Activated B cell treated with CpG ODN at 0.5 μM for 24 hours (primary cell): Measurements from ENCODE around the gene ZNF273. TPM values are rescaled to one million over a fixed set of nuclear protein-coding genes. Genes with fewer than 3 reads are reported as not detected.
A peak's percentile ranks its signal among the peaks of the same experiment; 100 is the strongest.
"Not testable (repeated sequence)": the region's sequence is repeated elsewhere in the genome, so short reads cannot be mapped to it uniquely, and the experiment has no call there.

Experiments used
- ATAC-seq: fragments of 200-7000 bp; cut with Tn5 transposase; one replicate; pipeline ENCODE4 v1.10.0; 2021; ENCODE audit warnings: low read depth, mild to moderate bottlenecking, moderate library complexity
- CTCF ChIA-PET: fragments of 350-600 bp; sonication (Branson Sonifier 250); formaldehyde crosslinking; loops from one replicate; lab custom pipeline; 2021; ENCODE audit warnings: antibody characterized with exemption; lab: Charles Lee
- POLR2A ChIA-PET: fragments of 350-600 bp; sonication (Branson Sonifier 250); formaldehyde crosslinking; loops from one replicate; lab custom pipeline; 2021; ENCODE audit warnings: antibody characterized with exemption; lab: Charles Lee
- DNase-seq: peaks from one replicate; pipeline ENCODE4 v3.0.0; 2022
- H3K27ac Mint-ChIP-seq: one replicate; pipeline ENCODE4 v1.8.0; 2020; ENCODE audit warnings: mixed read lengths
- H3K27me3 Mint-ChIP-seq: one replicate; pipeline ENCODE4 v1.8.0; 2021; ENCODE audit warnings: mixed read lengths
- H3K36me3 Mint-ChIP-seq: one replicate; pipeline ENCODE4 v1.8.0; 2021; ENCODE audit warnings: low read depth, mixed read lengths
- H3K4me1 Mint-ChIP-seq: one replicate; pipeline ENCODE4 v1.8.0; 2021; ENCODE audit warnings: mixed read lengths
- H3K4me3 Mint-ChIP-seq: one replicate; pipeline ENCODE4 v1.8.0; 2020; ENCODE audit warnings: mild to moderate bottlenecking, mixed read lengths
- H3K9me3 Mint-ChIP-seq: one replicate; pipeline ENCODE4 v1.8.0; 2020; ENCODE audit warnings: mixed read lengths
- CTCF ChIP-seq: fragments of 200-600 bp; IDR thresholded peaks from one replicate; pipeline ENCODE4 v1.8.0; 2022; ENCODE audit warnings: antibody characterized with exemption, mild to moderate bottlenecking
- intact Hi-C: fragments of 100-400 bp; cut with micrococcal nuclease; formaldehyde crosslinking; loops from one replicate; pipeline ENCODE4 v1.15.1; 2024
- total RNA-seq: library from RNA; stranded (reverse); gene quantifications from 2 replicates; pipeline ENCODE4 v1.2.3, GENCODE V29; 2022

Gene ZNF273
- total RNA-seq, 1 donor from 2014 or later, result 12.3 TPM

GRCh38 chr7:64947252-64948000 lies 44.4 kb downstream of the ZNF273 start:
- DNase-seq (no peak), ATAC-seq (no peak)
- POLR2A ChIA-PET, result no interaction called here
- Mint-ChIP-seq H3K4me1 (peaks cover 3% of the 10 kb centered on the region), H3K36me3 (no peaks in the 10 kb centered on the region), H3K27ac (no peak overlapping the region), H3K9me3 (no peaks in the 10 kb centered on the region), H3K27me3 (peaks cover 44% of the 10 kb centered on the region), H3K4me3 (no peak overlapping the region)
- CTCF ChIA-PET, result interaction anchor here (1.1 to 1.5 kb wide), 2 partner anchors 360 to 362 kb away, joined by 4 to 8 read pairs; no protein-coding TSS in a partner anchor
- intact Hi-C loops, result no loop called here
- TF ChIP-seq CTCF, result no peak

- H3K27ac Mint-ChIP-seq, H3K4me1 Mint-ChIP-seq, H3K9me3 Mint-ChIP-seq, intact Hi-C loops, H3K4me3 Mint-ChIP-seq, ATAC-seq, DNase-seq, H3K36me3 Mint-ChIP-seq, POLR2A ChIA-PET: not testable (repeated sequence)
- CTCF ChIA-PET, result interaction anchor here (1.1 to 1.5 kb wide), 2 partner anchors 359 to 360 kb away, joined by 4 to 8 read pairs; no protein-coding TSS in a partner anchor
- H3K27me3 Mint-ChIP-seq, result peaks cover 44% of the 10 kb centered on the region
Measured at GRCh38 chr7:64948774-64949173, 45.7 kb downstream of the ZNF273 start.

GRCh38 chr7:64950673-64951072 lies 47.6 kb downstream of the ZNF273 start:
- DNase-seq, ATAC-seq, H3K36me3 Mint-ChIP-seq, H3K27ac Mint-ChIP-seq, POLR2A ChIA-PET, H3K4me3 Mint-ChIP-seq, H3K4me1 Mint-ChIP-seq, H3K9me3 Mint-ChIP-seq: not testable (repeated sequence)
- intact Hi-C loops, result loop anchor here (1.0 to 5.0 kb wide), 3 partner anchors 266 to 497 kb away; no protein-coding TSS in a partner anchor
- H3K27me3 Mint-ChIP-seq, result peaks cover 37% of the 10 kb centered on the region
- CTCF ChIA-PET, result interaction anchor here (0.7 to 3.4 kb wide), 7 partner anchors 12 to 357 kb away, joined by 3 to 60 read pairs (median 3); partner anchors contain the start of gene ERV3-1

GRCh38 chr7:64951250-64951848 lies 48.3 kb downstream of the ZNF273 start:
- CTCF ChIA-PET, result interaction anchor here (0.7 to 3.4 kb wide), 11 partner anchors 13 to 420 kb away, joined by 3 to 60 read pairs (median 3); partner anchors contain the start of gene ERV3-1
- peak; percentile 58 for ATAC-seq
- TF ChIP-seq CTCF, result peak; percentile 16
- Mint-ChIP-seq H3K27me3 (peaks cover 31% of the 10 kb centered on the region), H3K27ac (no peak overlapping the region), H3K4me3 (no peak overlapping the region), H3K4me1 (peaks cover 3% of the 10 kb centered on the region), H3K36me3 (no peaks in the 10 kb centered on the region), H3K9me3 (no peaks in the 10 kb centered on the region)
- intact Hi-C loops, result loop anchor here (1.0 to 5.0 kb wide), 3 partner anchors 265 to 496 kb away; no protein-coding TSS in a partner anchor
- no peak for DNase-seq
- POLR2A ChIA-PET, result interaction anchor here (1.4 kb wide), 1 partner anchor 55 kb away, joined by 4 read pairs; the partner anchor contains the start of gene ERV3-1

GRCh38 chr7:64959072-64959747 lies 56.1 kb downstream of the ZNF273 start:
- DNase-seq (no peak), ATAC-seq (no peak)
- Mint-ChIP-seq H3K9me3 (peaks cover 27% of the 10 kb centered on the region), H3K4me3 (no peak overlapping the region), H3K36me3 (peaks cover 2% of the 10 kb centered on the region), H3K27ac (no peak overlapping the region), H3K27me3 (peaks cover 2% of the 10 kb centered on the region), H3K4me1 (no peaks in the 10 kb centered on the region)
- CTCF ChIA-PET, result no interaction called here
- POLR2A ChIA-PET, result no interaction called here
- intact Hi-C loops, result no loop called here
- no peak for TF ChIP-seq CTCF
